ENCODE measurements around the gene DGLUCY. TPM values are rescaled to one million over a fixed set of nuclear protein-coding genes. Genes with fewer than 3 reads are reported as not detected.

The DGLUCY gene
- total and polyA plus RNA-seq, 2 experiments from 2014 or later = 44.8 to 51.3 TPM

- H3K27me3 ChIP-seq = no peaks in the 10 kb centered on the region
- DNase-seq (ENCODE audit: low spot score) = no peak
- H3K4me3 ChIP-seq = no peak overlapping the region
- H3K4me2 ChIP-seq = no peak overlapping the region
- no peaks in the 10 kb centered on the region for H3K9me3 ChIP-seq (ENCODE audit: low read depth)
- no peaks in the 10 kb centered on the region for H4K20me1 ChIP-seq (ENCODE audit: insufficient read depth, poor library complexity, severe bottlenecking)
- WGBS (ENCODE audit: low lambda C conversion rate, missing lambda C conversion rate) = 91% methylated on average over 3 of the region's 3 CpGs
- H3K9me2 ChIP-seq (replicated peaks; ENCODE audit: insufficient read depth) = no peaks in the 10 kb centered on the region
- H2AFZ ChIP-seq = no peak overlapping the region
- TF ChIP-seq EZH2 (IDR thresholded peaks at IDR 0.05; ENCODE audit: borderline replicate concordance) = no peak
- TF ChIP-seq EZH2phosphoT487 (IDR thresholded peaks at IDR 0.05; ENCODE audit: low read depth, severe bottlenecking, unreplicated experiment) = no peak
- TF ChIP-seq CTCF (IDR thresholded peaks at IDR 0.05; ENCODE audit: poor library complexity) = no peak
- no peaks in the 10 kb centered on the region for H3K79me2 ChIP-seq
- H3K36me3 ChIP-seq (replicated peaks; ENCODE audit: insufficient read depth, low read depth) = no peaks in the 10 kb centered on the region
- H3K27ac ChIP-seq = no peak overlapping the region
- no peaks in the 10 kb centered on the region for H3K4me1 ChIP-seq (ENCODE audit: insufficient read depth)
Observed at GRCh38 chr14:91098591-91098990, 15.3 kb upstream of the DGLUCY start.

- no peaks in the 10 kb centered on the region for H4K20me1 ChIP-seq (ENCODE audit: insufficient read depth, poor library complexity, severe bottlenecking)
- H3K27ac ChIP-seq = no peak overlapping the region
- H3K4me2 ChIP-seq = no peak overlapping the region
- H3K9me3 ChIP-seq (ENCODE audit: low read depth) = no peaks in the 10 kb centered on the region
- DNase-seq (ENCODE audit: low spot score) = no peak
- no peaks in the 10 kb centered on the region for H3K79me2 ChIP-seq
- no peaks in the 10 kb centered on the region for H3K9me2 ChIP-seq (replicated peaks; ENCODE audit: insufficient read depth)
- no peaks in the 10 kb centered on the region for H3K4me1 ChIP-seq (ENCODE audit: insufficient read depth)
- H3K36me3 ChIP-seq (replicated peaks; ENCODE audit: insufficient read depth, low read depth) = no peaks in the 10 kb centered on the region
- H2AFZ ChIP-seq = no peak overlapping the region
- H3K27me3 ChIP-seq = no peaks in the 10 kb centered on the region
- H3K4me3 ChIP-seq = no peak overlapping the region
- WGBS (ENCODE audit: low lambda C conversion rate, missing lambda C conversion rate) = 92% methylated on average over 5 of the region's 5 CpGs
- TF ChIP-seq EZH2phosphoT487 (IDR thresholded peaks at IDR 0.05; ENCODE audit: low read depth, severe bottlenecking, unreplicated experiment) (no peak), CTCF (IDR thresholded peaks at IDR 0.05; ENCODE audit: poor library complexity) (no peak), EZH2 (IDR thresholded peaks at IDR 0.05; ENCODE audit: borderline replicate concordance) (no peak)
Observed at GRCh38 chr14:91100102-91100501, 13.8 kb upstream of the DGLUCY start.

- DNase-seq (ENCODE audit: low spot score) = no peak
- no peak overlapping the region for H3K4me2 ChIP-seq
- 84% methylated on average over 8 of the region's 8 CpGs for WGBS (ENCODE audit: low lambda C conversion rate, missing lambda C conversion rate)
Observed at GRCh38 chr14:91103116-91103515, 10.8 kb upstream of the DGLUCY start.

More at GRCh38 chr14:91103116-91103515, 10.8 kb upstream of the DGLUCY start:
- Histone ChIP-seq H3K4me3 (no peak overlapping the region), H4K20me1 (ENCODE audit: insufficient read depth, poor library complexity, severe bottlenecking) (no peaks in the 10 kb centered on the region), H3K4me1 (ENCODE audit: insufficient read depth) (no peaks in the 10 kb centered on the region), H3K36me3 (replicated peaks; ENCODE audit: insufficient read depth, low read depth) (no peaks in the 10 kb centered on the region), H3K27me3 (no peaks in the 10 kb centered on the region), H3K27ac (no peak overlapping the region), H3K9me3 (ENCODE audit: low read depth) (no peaks in the 10 kb centered on the region), H2AFZ (no peak overlapping the region), H3K79me2 (no peaks in the 10 kb centered on the region), H3K9me2 (replicated peaks; ENCODE audit: insufficient read depth) (no peaks in the 10 kb centered on the region)
- no peak for TF ChIP-seq EZH2phosphoT487 (IDR thresholded peaks at IDR 0.05; ENCODE audit: low read depth, severe bottlenecking, unreplicated experiment)
- TF ChIP-seq CTCF (IDR thresholded peaks at IDR 0.05; ENCODE audit: poor library complexity) = no peak
- TF ChIP-seq EZH2 (IDR thresholded peaks at IDR 0.05; ENCODE audit: borderline replicate concordance) = no peak
